HG03442 (cell line): ENCODE data around the gene GRAMD2B.

Experiments
- ATAC-seq: cut with Tn5 transposase; IDR thresholded peaks from one replicate; pipeline ENCODE4 v1.9.1; 2021; ENCODE audit warnings: mild to moderate bottlenecking, moderate library complexity; ENCODE audit not compliant: unreplicated experiment

Gene GRAMD2B

GRCh38 chr5:126472538-126472889 lies 49.3 kb downstream of the GRAMD2B start:
- no peak for ATAC-seq

GRCh38 chr5:126477294-126478117 lies 54.3 kb downstream of the GRAMD2B start:
- no peak for ATAC-seq

- no peak for ATAC-seq
These were observed 56.6 kb downstream of the GRAMD2B start for GRCh38 chr5:126479810-126480209.

DNA sequence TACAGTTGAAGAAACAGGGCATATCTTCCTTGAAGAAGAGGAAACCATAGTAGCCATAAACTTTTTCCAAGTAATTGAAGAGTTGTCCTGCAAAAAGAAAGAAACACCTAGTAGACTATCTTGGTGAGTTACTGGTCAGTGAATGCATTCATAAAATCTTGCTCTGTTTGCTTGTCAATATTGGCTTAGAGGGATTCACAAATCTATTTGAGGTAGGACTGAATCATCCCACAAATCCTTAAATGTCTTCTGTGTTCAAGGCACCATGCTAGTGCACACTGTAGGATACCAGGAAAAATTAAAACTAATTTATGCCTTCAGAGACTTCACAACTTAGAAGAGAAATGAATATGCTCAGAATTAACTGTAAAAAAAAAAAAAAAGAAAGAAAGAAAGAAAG lies 57.6 kb downstream of the GRAMD2B start:
- no peak for ATAC-seq

DNA sequence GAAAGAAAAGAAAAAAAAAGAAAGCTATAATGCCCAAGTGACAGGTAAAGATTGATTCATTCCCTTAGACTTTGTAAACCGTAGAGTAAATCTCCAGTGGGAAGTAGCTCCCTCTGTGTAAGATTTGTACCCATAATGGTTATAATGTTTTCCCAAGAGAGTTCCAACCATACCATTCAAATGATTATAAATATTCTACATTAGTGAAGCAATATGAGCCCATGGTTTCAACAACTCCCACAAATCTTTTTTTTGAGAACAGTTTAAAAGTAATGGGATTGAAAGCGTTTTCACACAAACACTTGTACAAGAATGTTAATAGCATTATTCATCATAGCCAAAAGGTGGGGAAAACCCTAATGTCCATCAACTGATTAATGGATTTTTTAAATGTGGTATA lies 58.0 kb downstream of the GRAMD2B start:
- no peak for ATAC-seq

GRCh38 chr5:126482591-126482990 lies 59.4 kb downstream of the GRAMD2B start:
- no peak for ATAC-seq

DNA sequence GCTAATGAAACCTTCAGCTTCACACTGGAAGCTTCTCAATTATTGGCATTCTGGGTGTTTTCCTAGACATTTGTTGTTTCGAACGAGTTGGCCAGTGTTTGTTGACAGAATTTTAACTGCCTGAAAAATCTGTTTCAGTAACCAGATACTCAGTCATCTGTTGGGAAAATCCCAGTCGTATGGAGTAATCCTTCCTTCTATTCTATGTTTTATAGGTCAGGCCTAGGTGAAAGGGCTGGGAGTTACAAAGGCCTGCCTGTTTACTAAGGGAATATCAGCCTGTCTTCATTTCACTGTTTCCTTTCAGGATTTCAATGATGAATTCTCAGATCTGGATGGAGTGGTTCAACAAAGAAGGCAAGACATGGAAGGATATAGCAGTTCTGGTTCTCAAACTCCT lies 59.9 kb downstream of the GRAMD2B start:
- no peak for ATAC-seq

DNA sequence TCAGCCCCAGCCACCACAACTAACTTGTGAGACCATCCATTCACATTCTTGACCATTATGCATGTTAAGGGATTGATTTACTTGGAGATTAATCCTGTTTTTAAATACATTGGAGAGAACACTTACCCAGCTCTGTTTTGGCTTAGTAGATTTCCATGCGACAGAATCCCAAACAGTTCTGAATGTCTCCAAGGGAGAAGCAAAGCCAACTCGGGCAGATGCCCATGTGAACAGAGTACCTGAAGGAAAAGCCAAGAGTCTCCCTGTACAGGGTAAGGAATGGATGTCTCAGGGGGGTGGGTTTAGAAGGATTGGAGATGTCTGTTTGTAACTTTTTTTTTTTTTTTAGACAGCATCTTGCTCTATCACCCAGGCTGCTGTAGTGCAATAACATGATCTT lies 61.0 kb downstream of the GRAMD2B start:
- no peak for ATAC-seq

DNA sequence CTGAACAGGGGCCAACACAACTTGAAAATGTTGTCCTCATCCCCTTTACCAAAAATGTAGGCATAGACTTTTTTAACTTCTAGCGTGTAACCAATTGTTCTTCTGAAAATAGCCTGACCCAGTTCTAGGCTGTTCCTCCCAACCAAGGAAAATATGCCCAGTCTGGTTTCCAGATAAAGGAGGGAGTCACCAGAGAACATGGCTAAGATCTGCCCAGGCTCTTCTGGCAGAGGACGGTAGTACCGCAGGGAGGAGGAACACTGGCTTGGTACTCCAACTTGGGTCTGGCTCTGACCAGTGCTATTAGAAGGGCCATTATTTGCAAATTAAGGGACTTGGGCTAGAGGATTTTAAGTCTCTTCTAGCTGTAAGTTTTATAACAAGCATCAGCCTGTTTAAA lies 63.1 kb downstream of the GRAMD2B start:
- no peak for ATAC-seq

DNA sequence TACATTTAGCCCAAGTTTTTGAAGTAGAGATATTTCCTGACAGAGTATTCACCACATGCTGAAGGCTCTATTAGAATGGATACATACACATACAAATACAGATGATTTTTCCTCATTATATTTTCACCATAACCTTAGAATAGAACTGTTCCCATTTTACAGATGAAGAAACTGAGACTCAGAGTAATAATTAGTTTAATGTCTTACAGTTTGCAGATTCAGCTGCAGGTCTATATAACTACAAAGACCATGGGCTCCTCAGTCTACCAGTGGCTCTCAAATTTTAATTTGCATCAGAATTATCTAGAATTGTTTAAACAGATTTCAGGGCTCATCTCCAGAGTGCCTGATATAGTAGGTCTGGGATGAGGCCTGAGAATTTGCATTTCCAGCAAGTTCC lies 64.4 kb downstream of the GRAMD2B start:
- ATAC-seq: no peak

- no peak for ATAC-seq
These were observed 65.3 kb downstream of the GRAMD2B start for GRCh38 chr5:126488443-126489065.

- no peak for ATAC-seq
These were observed 67.1 kb downstream of the GRAMD2B start for GRCh38 chr5:126490167-126490940.

GRCh38 chr5:126492939-126493338 lies 69.7 kb downstream of the GRAMD2B start:
- no peak for ATAC-seq

- ATAC-seq: no peak
These were observed 71.2 kb downstream of the GRAMD2B start for GRCh38 chr5:126494393-126494792.

DNA sequence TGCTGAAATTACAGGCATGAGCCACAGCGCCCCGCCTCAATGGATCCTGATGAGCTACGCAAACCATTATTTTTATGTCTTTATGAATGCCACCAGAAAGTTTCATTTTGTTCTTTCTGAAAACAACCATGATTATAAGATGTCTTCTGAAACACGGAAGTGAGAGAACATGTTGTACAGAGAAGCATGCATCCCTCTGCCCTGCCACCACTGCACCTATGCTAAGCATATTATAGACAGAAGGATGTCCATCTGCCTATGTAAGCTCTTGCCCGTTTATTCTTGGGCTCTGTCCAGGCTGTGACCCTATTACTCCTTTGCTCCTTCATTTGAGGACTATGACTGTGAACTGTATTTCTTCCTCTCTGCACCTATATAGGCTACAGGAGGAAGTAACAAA lies 74.3 kb downstream of the GRAMD2B start:
- no peak for ATAC-seq

DNA sequence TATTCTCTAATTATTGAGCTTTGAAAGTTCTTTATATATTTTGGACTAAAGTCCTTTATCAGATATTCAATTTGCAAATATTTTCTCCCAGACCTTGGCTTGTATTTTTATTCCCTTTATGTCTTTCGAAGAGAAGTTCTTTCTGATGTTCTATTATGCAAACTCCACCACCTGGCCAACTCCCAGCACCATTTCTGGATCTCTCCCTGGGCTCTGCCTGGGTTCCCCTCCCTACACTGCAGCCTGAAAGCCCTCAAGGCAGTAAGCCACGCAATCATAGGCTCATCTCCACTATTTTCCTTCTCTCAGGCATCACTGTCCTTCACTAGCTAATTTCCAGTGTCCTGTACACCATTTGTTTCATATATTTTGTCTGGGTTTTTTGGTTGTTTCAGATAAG lies 76.1 kb downstream of the GRAMD2B start:
- no peak for ATAC-seq

DNA sequence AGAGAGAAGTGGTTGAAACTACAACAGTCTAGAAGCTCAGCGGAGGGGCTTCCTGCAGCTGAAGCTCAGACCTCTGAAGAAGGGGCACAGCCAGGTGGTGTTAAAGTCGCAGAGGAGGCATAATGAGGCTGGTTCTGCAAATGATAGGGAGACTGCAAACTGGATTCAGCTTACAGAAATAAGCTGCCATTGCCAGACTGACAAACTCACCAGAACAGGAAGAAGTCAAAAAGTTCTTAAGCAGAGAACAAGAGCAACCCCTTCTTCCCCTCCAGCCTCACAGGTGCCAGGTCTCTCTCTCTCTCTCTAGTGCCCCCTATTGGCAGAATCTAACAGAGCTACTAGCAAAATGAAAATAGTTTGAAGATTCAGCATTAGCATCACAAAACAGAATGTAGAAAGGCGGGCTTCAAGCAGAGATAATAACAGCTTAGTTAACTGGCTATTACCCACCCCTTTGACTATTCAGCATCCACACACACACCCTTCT lies 76.7 kb downstream of the GRAMD2B start:
- ATAC-seq: peak; percentile 72

GRCh38 chr5:126501448-126501847 lies 78.2 kb downstream of the GRAMD2B start:
- no peak for ATAC-seq

GRCh38 chr5:126503602-126504104 lies 80.4 kb downstream of the GRAMD2B start:
- ATAC-seq: no peak

GRCh38 chr5:126506079-126506478 lies 82.9 kb downstream of the GRAMD2B start:
- ATAC-seq: no peak

DNA sequence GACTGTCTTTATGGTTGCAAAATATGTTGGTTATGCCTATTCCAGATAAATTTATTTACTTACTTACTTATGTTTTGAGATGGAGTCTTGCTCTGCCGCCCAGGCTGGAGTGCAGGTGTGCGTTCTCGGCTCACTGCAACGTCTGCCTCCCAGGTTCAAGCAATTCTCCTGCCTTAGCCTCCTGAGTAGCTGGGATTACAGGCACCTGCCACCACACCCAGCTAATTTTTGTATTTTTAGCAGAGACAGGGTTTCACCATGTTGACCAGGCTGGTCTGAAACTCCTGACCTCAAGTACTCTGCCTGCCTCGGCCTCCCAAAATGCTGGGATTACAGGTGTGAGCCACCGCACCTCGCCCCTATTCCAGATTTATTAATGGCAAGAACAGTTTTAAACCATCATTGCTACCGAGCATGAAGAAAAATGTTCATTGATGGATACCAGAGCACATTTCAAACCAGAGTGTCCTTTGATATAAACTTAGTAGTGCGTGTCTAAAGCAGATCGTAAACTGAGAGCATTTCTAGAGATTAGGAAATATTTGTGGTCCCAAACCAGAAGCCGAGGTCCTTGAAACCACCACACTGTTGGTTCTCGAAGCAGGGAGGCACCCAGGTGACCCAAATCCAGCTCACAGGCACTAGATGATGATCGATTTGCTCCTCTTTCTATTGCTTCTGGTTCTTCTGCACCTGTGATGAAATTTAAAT lies 85.2 kb downstream of the GRAMD2B start:
- ATAC-seq: no peak
